Ovary (tissue), 3 donors: ENCODE measurements around the gene DPEP3.

ENCODE experiments used
- POLR2A ChIP-seq: fragments of 450-650 bp; IDR thresholded peaks from one replicate; pipeline ENCODE4 v1.6.1; 2017; ENCODE audit warnings: antibody characterized with exemption, mild to moderate bottlenecking, moderate library complexity
- TF ChIP-seq, protein P1 (sequence below), 3 donors: fragments of 450-650 bp in 2 of 3; fragments of 200-600 bp in 1 of 3; IDR thresholded peaks; one replicate each; pipeline versions ENCODE4 v1.5.1 to v1.8.0; 2016 to 2022; ENCODE audit warnings: antibody characterized with exemption in 3 of 3, mild to moderate bottlenecking in 1 of 3
- donor health status: DM: no; HTN: no; CAD: no.

DNA sequence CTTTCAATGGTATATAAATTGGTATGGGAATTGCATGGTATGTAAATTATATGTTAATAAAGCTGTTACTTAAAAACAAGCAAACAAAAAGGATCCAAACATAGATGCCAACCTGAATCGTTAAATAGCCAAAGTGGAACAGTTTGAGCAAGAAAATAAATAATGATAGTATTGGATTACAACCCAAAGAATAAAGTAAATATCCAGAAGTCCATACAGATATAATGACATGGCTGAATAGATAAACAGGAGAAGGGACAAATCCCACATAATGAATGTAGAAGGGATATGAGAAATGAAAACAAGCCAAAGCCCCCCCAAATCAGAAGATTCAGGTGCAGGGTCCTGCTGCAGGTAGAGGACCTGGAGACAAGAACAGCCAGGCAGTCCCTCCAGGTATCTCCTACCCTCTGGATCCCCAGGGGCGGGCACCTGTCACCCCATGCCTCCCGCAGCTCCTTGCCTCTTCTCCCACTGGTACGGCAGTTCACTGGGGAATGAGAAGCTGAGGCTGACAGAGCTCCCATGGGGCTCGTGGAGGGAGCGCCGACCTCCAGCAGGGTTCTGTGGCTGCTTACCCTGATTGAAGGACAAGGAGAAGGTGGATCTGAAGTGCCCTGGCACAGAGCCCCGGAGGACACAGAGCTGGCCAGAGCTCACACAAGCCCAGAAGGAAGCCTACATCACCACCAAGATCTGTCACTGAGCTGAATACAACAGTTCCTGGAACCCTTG is 26.5 kb downstream of the DPEP3 start:
- TF ChIP-seq, protein P1, sequence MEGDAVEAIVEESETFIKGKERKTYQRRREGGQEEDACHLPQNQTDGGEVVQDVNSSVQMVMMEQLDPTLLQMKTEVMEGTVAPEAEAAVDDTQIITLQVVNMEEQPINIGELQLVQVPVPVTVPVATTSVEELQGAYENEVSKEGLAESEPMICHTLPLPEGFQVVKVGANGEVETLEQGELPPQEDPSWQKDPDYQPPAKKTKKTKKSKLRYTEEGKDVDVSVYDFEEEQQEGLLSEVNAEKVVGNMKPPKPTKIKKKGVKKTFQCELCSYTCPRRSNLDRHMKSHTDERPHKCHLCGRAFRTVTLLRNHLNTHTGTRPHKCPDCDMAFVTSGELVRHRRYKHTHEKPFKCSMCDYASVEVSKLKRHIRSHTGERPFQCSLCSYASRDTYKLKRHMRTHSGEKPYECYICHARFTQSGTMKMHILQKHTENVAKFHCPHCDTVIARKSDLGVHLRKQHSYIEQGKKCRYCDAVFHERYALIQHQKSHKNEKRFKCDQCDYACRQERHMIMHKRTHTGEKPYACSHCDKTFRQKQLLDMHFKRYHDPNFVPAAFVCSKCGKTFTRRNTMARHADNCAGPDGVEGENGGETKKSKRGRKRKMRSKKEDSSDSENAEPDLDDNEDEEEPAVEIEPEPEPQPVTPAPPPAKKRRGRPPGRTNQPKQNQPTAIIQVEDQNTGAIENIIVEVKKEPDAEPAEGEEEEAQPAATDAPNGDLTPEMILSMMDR (IDR thresholded peaks at IDR 0.05): no peak
- no peak for TF ChIP-seq POLR2A
